ENCODE results near the gene FAM110C. TPM values are rescaled to one million over a fixed set of nuclear protein-coding genes. Genes with fewer than 3 reads are reported as not detected.

Gene FAM110C
- total RNA-seq, 4 donors from 2014 or later, result 5.0 to 39.2 (median 28.3) TPM

DNA sequence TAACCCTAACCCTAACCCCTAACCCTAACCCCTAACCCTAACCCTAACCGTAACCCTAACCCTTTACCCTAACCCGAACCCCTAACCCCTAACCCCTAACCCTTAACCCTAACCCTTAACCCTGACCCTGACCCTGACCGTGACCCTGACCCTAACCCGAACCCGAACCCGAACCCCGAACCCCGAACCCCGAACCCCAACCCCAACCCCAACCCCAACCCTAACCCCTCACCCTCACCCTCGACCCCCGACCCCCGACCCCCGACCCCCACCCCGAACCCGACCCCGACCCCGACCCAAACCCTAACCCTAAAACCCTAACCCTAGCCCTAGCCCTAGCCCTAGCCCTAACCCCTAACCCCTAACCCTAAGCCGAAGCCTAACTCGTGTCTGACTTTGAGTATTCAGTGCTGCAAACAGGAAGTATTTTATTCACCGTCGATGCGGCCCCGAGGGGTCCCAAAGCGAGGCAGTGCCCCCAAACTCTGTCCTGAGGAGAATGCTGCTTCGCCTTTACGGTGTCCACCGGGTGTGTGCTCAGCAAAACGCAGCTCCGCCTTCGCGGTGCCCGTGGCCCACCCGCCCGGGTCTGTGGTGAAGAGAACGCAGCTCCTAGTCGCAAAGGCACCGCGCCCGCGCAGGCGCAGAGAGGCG, 36.0 kb downstream of the FAM110C start:
- H3K27ac ChIP-seq, result no peak overlapping the region
- TF ChIP-seq, protein P1, sequence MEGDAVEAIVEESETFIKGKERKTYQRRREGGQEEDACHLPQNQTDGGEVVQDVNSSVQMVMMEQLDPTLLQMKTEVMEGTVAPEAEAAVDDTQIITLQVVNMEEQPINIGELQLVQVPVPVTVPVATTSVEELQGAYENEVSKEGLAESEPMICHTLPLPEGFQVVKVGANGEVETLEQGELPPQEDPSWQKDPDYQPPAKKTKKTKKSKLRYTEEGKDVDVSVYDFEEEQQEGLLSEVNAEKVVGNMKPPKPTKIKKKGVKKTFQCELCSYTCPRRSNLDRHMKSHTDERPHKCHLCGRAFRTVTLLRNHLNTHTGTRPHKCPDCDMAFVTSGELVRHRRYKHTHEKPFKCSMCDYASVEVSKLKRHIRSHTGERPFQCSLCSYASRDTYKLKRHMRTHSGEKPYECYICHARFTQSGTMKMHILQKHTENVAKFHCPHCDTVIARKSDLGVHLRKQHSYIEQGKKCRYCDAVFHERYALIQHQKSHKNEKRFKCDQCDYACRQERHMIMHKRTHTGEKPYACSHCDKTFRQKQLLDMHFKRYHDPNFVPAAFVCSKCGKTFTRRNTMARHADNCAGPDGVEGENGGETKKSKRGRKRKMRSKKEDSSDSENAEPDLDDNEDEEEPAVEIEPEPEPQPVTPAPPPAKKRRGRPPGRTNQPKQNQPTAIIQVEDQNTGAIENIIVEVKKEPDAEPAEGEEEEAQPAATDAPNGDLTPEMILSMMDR (IDR thresholded peaks at IDR 0.05), result no peak
- TF ChIP-seq POLR2A (IDR thresholded peaks at IDR 0.05), result no peak
- no peaks in the 10 kb centered on the region for H3K27me3 ChIP-seq
- DNase-seq, result no peak
- H3K4me3 ChIP-seq, result no peak overlapping the region
- no peaks in the 10 kb centered on the region for H3K9me3 ChIP-seq
- no peaks in the 10 kb centered on the region for H3K36me3 ChIP-seq
- H3K4me1 ChIP-seq, result no peaks in the 10 kb centered on the region

Other genes with a start within 250 kb of the FAM110C start
- gene SH3YL1, start 217.5 kb upstream of the FAM110C start, total RNA-seq, result 100 to 1,000 TPM in 2 of 4 donors, 10 to 100 TPM in 2; 60.2 to 163 (median 102) TPM
- 10 to 100 TPM; 39.6 to 88.1 (median 63.5) TPM for gene ACP1, start 218.4 kb upstream of the FAM110C start, total RNA-seq
- 1 to 10 TPM in 3 of 4 donors, not detected in 1; 1.6 to 9.1 (median 3.6) TPM for gene ALKAL2, start 241.6 kb upstream of the FAM110C start, total RNA-seq